KOPT-K1 (cell line): ENCODE data around the gene CORO1C.

Experiments
- H3K27ac ChIP-seq: fragments of 200-600 bp; sonication (generic); 2 replicates; pipeline ENCODE4 v1.5.1; 2016; ENCODE audit warnings: antibody characterized with exemption, mild to moderate bottlenecking, low read depth, low read length; ENCODE audit not compliant: poor library complexity, severe bottlenecking
- H3K36me3 ChIP-seq: fragments of 200-600 bp; sonication (generic); 2 replicates; pipeline ENCODE4 v1.5.1; 2017; ENCODE audit warnings: antibody characterized with exemption, mild to moderate bottlenecking, low read length, moderate library complexity; ENCODE audit not compliant: insufficient read depth
- H3K9me3 ChIP-seq: fragments of 200-600 bp; sonication (generic); 2 replicates; pipeline ENCODE4 v1.5.1; 2017; ENCODE audit warnings: antibody characterized with exemption, low read length, mild to moderate bottlenecking; ENCODE audit not compliant: insufficient read depth, poor library complexity, severe bottlenecking

CORO1C gene

DNA sequence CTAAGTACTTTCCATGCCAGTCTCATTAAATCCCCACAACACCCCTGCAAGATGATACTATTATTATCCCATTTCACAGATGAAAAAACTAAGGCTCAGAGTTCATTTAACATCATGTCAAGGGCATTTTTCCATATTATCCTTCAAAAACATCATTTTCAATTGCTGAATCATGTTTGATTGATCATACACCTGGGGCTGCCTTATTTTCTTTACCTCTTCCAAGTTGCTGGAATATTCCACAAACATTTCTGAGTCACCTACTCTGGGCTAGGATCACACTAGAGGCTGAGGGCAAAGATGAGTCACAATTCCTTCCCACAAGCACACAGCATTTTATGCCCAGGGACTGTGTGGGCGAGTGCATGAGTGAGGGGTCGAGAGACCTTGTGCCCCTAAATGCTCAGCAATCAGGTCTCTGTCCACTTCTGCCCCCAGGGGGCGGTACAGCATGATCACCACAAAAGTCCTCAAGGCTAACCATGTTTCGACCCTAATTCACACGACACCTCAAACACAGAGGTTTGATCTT, 119.4 kb downstream of the CORO1C start:
- no peak overlapping the region for H3K27ac ChIP-seq
- H3K9me3 ChIP-seq, result peaks cover 8% of the 10 kb centered on the region
- H3K36me3 ChIP-seq, result no peaks in the 10 kb centered on the region

DNA sequence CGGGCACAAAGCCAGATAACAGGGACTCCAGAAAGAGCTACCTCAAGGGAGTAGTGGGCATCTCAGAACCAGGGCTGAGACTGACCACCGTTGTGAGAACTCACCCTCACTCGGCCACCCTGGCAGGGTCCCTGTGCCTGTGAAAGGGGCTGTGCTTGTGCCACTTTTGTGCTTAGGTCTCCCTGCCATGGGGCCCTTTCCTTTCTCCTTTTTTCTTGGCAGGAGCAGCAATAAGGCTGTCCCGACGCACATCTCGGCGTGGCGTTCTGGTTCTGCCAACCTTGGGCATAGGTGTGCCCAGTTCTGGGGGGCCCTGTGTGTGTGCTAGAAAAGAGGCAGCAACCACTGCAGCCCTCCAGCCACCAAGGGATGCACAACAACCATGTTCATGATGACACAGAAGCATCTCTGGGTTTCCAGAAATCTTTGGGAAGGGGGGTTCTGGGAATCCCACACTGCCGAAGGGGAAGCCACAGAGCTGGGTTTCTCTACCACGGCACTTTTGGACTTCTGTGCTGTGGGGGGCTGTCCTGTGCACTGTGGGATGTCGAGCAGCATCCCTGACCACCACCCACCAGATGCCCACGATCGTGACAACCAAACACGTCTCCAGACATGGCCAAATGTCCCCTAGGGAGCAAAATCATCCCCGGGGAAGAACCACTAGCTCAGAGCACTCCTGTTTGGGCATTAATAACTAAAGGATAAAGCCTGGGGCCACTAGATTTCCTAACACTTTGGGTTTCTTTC, 120.3 kb downstream of the CORO1C start:
- Histone ChIP-seq H3K9me3 (peaks cover 6% of the 10 kb centered on the region), H3K27ac (no peak overlapping the region), H3K36me3 (no peaks in the 10 kb centered on the region)

DNA sequence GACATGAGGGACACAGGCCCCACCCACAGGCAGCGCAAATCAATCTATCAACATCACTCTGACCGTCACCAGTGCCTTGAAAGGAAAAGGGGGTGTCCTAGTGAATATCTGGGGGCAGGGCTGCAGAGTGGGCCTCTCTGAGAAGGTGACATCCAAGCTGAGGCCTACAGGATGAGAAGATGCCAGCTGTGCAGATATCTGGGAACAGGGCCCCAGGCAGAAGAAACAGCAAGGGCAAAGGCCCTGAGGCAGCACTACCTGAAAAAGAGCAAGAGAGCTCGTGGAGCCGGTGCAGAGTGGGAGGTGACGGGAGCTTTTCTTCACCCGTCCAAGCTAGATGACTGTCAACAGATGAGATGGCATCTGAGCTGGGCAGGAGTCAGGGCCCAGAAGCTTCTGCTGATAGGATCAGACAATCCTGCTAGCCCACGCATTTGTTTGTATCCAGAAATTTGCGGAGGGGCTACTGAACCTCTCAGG, 120.9 kb downstream of the CORO1C start:
- no peaks in the 10 kb centered on the region for H3K9me3 ChIP-seq
- H3K36me3 ChIP-seq, result no peaks in the 10 kb centered on the region
- no peak overlapping the region for H3K27ac ChIP-seq

DNA sequence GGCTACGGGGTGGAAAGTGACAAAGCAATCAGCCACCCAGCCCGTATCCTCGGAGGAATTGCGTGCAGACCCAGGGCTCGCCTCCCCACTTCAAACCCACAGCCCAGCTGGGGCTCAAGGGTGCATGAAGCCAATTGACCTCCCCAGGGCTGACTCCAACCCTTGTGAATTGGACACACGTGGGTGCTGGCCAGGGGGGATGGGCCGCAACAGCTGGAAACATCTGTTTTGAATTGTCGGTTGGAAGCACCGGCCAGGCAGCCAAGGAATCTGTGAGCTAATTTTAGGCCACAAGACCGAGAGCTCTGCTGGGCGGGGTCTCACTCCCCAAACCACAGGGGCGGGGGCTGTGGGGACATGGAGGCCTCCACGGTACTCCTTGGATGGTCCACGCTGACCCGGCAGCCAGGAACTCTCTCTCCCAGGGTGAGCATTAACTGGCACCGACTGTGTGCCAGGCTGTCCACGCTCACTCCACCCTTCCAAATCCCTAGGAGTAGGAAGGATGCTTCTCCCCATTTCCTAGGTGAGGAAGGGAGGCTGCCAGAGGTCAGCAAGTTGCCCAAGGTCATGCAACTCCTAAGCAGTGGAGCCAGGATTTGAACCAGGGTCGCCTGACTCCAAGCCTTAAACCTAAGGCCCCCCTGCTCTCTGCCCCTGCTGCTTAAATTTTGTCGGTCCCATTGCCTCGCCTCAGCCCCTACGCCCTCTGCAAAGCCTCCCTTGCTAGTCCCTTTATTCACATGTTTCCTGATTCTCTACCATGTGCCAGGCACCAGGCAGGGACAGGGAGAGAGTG, 121.6 kb downstream of the CORO1C start:
- H3K36me3 ChIP-seq, result no peaks in the 10 kb centered on the region
- H3K9me3 ChIP-seq, result no peaks in the 10 kb centered on the region
- no peak overlapping the region for H3K27ac ChIP-seq

DNA sequence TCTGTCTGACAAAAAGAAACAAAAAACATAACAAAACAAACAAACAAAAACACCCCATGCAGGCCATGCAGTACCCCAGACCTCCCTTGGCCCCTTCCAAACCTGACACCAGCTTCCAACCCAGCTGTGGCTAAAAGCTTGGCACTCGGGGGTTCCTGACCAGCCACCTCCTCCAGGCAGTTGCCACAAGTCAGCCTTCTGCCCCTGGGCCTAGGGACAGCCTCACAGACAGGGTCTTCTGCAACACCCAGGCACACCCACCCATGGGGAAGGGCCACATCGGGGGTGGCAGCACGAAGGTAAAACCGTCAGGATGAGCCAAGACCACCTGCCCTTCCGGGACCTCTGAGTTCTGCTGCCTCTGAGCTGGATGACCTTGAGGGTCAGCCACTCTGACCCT, 122.7 kb downstream of the CORO1C start:
- Histone ChIP-seq H3K36me3 (no peaks in the 10 kb centered on the region), H3K27ac (no peak overlapping the region), H3K9me3 (no peaks in the 10 kb centered on the region)

GRCh38 chr12:108607981-108608600, 123.2 kb downstream of the CORO1C start:
- Histone ChIP-seq H3K27ac (no peak overlapping the region), H3K9me3 (no peaks in the 10 kb centered on the region), H3K36me3 (no peaks in the 10 kb centered on the region)

DNA sequence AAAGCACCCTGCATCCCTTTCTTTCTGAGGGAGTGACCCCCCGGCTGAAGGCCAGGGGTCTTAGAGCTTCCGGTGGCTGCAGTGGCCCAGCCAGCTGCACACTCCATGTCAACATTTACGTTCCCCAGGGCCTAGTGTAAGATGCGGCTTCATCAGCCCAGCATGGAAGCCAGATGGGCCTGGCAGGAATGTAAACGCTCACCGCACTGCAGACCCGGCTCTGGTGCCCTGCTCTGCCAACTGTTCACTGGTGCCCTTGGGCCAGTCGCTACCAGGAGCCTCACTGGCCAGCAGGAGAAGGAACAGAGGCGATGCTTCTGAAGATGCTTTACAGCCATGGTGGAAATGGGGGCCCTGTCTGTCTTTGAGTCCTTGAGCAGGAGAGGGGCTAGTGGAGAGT, 124.8 kb downstream of the CORO1C start:
- H3K27ac ChIP-seq, result no peak overlapping the region
- no peaks in the 10 kb centered on the region for H3K9me3 ChIP-seq
- no peaks in the 10 kb centered on the region for H3K36me3 ChIP-seq

GRCh38 chr12:108605690-108606406, 125.5 kb downstream of the CORO1C start:
- H3K27ac ChIP-seq, result no peak overlapping the region
- no peaks in the 10 kb centered on the region for H3K36me3 ChIP-seq
- H3K9me3 ChIP-seq, result no peaks in the 10 kb centered on the region

DNA sequence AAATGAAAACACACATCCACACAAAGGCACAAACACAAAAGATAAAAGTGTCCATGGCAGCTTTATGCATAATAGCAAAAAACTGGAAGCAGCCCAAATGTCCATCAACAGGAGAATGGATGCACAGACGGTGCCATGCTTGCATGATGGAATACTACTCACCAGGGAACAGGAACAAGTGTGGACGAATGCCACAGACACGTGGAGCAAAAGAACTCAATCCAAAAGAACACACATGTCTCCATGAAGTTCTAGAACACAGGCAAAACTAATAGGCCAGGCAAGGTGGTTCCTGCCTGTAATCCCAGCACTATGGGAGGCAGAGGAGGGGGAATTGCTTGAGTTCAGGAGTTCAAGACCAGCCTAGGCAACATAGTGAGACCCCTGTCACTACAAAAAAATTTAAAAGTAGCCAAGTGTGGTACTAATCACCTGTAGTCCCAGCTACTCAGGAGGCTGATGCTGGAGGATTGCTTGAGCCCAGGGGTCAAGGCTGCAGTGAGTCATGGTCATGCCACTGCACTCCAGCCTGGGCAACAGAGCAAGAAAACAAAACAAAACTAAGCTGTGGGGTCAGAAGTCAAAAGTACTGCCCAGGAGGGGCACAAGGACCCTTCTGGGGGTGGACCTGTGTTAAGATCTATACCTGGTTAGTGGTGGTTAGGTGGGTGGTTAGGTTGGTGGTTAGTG, 126.2 kb downstream of the CORO1C start:
- Histone ChIP-seq H3K27ac (no peak overlapping the region), H3K36me3 (no peaks in the 10 kb centered on the region), H3K9me3 (no peaks in the 10 kb centered on the region)

- no peaks in the 10 kb centered on the region for H3K36me3 ChIP-seq
- no peaks in the 10 kb centered on the region for H3K9me3 ChIP-seq
- H3K27ac ChIP-seq, result no peak overlapping the region
Observed at GRCh38 chr12:108604208-108604941, 126.9 kb downstream of the CORO1C start.

- Histone ChIP-seq H3K27ac (no peak overlapping the region), H3K9me3 (no peaks in the 10 kb centered on the region), H3K36me3 (no peaks in the 10 kb centered on the region)
Observed at GRCh38 chr12:108603743-108604142, 127.6 kb downstream of the CORO1C start.

GRCh38 chr12:108602976-108603704, 128.2 kb downstream of the CORO1C start:
- H3K27ac ChIP-seq, result no peak overlapping the region
- H3K36me3 ChIP-seq, result no peaks in the 10 kb centered on the region
- no peaks in the 10 kb centered on the region for H3K9me3 ChIP-seq

- no peak overlapping the region for H3K27ac ChIP-seq
- no peaks in the 10 kb centered on the region for H3K9me3 ChIP-seq
- no peaks in the 10 kb centered on the region for H3K36me3 ChIP-seq
Observed at GRCh38 chr12:108602209-108602705, 129.1 kb downstream of the CORO1C start.
